Smooth muscle cell of the brain vasculature (primary cell): ENCODE data around the gene TIMM22.
"Not testable (repeated sequence)": the region's sequence is repeated elsewhere in the genome, so short reads cannot be mapped to it uniquely, and the experiment has no call there.

Source experiments
- DNase-seq: peaks from one replicate; pipeline ENCODE4 v3.0.0-alpha.2; 2012; ENCODE audit warnings: low read depth, low spot score

The TIMM22 gene

GRCh38 chr17:996554-997344, at the start of gene TIMM22:
Gene TIMM22 (plus strand): TSS chr17:997129. CDS start chr17:997143, 14 bp downstream.
- DNase-seq, result peak; percentile 95

GRCh38 chr17:948284-948852, 48.6 kb upstream of the TIMM22 start:
- no peak for DNase-seq

- no peak for DNase-seq
Observed at GRCh38 chr17:949623-950303, 47.2 kb upstream of the TIMM22 start.

GRCh38 chr17:951325-952132, 45.4 kb upstream of the TIMM22 start:
- no peak for DNase-seq

GRCh38 chr17:952592-952991, 44.3 kb upstream of the TIMM22 start:
- DNase-seq, result not testable (repeated sequence)

- no peak for DNase-seq
Observed at GRCh38 chr17:953767-954166, 43.2 kb upstream of the TIMM22 start.

- peak; percentile 62 for DNase-seq
Observed at GRCh38 chr17:954431-955164, 42.3 kb upstream of the TIMM22 start.

GRCh38 chr17:956905-957304, 40.0 kb upstream of the TIMM22 start:
- no peak for DNase-seq

- DNase-seq, result no peak
Observed at GRCh38 chr17:957856-958421, 39.0 kb upstream of the TIMM22 start.

- DNase-seq, result no peak
Observed at GRCh38 chr17:958712-959451, 38.0 kb upstream of the TIMM22 start.

GRCh38 chr17:962166-962565, 34.8 kb upstream of the TIMM22 start:
- no peak for DNase-seq

GRCh38 chr17:962670-963069, 34.3 kb upstream of the TIMM22 start:
- no peak for DNase-seq

- DNase-seq, result no peak
Observed at GRCh38 chr17:964876-965275, 32.1 kb upstream of the TIMM22 start.

GRCh38 chr17:965311-965989, 31.5 kb upstream of the TIMM22 start:
- DNase-seq, result no peak

- no peak for DNase-seq
Observed at GRCh38 chr17:967122-967521, 29.8 kb upstream of the TIMM22 start.

- DNase-seq, result no peak
Observed at GRCh38 chr17:968812-969730, 27.9 kb upstream of the TIMM22 start.

- no peak for DNase-seq
Observed at GRCh38 chr17:969811-970355, 27.0 kb upstream of the TIMM22 start.

GRCh38 chr17:970364-970763, 26.6 kb upstream of the TIMM22 start:
- no peak for DNase-seq
